HG02981 (cell line): Measurements from ENCODE around the gene OCEL1.
"Not testable (repeated sequence)": the region's sequence is repeated elsewhere in the genome, so short reads cannot be mapped to it uniquely, and the experiment has no call there.

ENCODE experiments used
- ATAC-seq: cut with Tn5 transposase; IDR thresholded peaks from one replicate; pipeline ENCODE4 v1.9.1; 2021; ENCODE audit warnings: mild to moderate bottlenecking, moderate library complexity; ENCODE audit not compliant: unreplicated experiment

Gene OCEL1

DNA sequence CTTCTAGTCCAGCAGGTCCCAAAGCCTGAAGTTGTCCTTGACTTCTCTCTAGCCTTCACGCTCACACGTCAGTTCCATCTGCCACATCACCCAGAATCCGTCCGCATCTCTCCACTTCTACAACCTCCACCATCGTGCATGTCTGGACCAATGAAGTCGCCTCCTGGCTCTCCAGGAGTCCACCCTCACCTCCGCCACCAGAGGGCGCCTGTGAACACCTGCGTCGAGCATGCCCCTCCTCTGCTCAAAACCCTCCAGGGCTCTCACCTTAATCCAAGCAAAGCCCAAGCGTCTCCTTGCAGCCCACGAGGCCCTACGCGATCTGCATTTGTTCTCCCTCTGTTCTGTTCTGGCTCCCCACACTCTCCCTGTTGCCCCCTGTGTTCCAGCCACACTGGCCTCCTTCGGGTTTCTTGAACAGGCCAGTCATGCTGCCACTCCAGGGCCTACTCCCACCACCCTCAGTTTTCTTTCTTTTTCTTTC is 34.9 kb downstream of the OCEL1 start:
- peak; percentile 69 for ATAC-seq

DNA sequence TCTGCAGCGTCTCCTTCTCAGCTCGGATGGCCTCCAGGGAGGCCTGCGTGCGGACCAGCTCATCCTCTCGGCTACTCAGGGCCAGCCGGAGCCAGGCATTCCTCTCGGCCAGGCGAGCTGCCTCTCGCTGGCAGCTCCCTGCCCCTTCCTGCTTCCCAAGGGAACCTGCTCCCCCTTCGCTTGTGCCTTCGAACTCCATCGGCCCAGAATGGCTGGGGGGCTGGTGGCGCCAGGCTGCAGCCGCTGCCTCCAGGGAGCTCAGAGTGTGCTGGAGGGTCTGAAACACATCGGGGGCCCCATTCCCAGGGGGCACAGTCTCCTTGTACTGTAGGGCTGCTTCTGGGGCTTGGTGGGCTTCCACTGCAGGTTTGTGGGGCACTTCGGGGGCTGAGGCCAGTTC is 36.5 kb downstream of the OCEL1 start:
- ATAC-seq, result no peak

- no peak for ATAC-seq
Observed at GRCh38 chr19:17263712-17264640, 38.0 kb downstream of the OCEL1 start.

GRCh38 chr19:17264641-17264979 is 38.6 kb downstream of the OCEL1 start, which contains the start of gene USHBP1:
Gene USHBP1, minus strand, starts transcription at chr19:17264745. Its CDS starts 446 bp downstream, at chr19:17264299.
- no peak for ATAC-seq

DNA sequence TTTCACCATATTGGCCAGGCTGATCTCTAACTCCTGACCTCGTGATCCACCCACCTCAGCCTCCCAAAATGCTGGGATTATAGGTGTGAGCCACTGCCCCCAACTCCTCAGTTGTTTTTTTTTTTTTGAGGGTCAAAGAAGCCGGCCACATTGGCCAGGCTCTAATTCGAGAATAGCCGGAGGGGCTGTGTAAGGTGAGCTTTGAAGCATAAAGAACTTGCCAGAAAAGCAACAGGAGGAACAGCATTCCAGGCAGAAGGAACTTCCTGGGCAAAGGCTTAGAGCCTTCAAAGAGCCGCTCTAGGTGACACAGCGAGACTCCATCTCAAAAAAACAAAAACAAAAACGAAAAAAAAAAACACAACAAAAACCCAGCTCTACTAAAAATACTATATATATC is 40.0 kb downstream of the OCEL1 start:
- no peak for ATAC-seq

DNA sequence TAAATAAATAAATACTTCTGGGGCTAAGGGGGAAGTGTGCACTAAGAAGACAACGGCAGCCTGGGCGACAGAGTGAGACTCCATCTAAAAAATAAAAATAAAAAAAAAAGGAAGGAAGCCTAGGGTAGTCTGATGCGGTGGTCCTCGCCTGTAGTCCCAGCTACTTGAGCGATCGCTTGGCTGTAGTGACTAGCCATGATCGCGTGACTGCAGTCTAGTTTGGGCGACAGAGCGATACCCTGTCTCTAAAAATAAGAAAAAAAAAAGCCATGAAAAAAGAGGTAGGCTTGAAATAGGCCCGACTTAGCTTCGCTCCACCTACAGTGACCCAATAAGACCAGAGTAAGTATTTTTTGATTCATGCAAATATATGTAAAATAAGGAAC is 40.6 kb downstream of the OCEL1 start:
- ATAC-seq, result no peak

GRCh38 chr19:17266975-17267788 is 41.2 kb downstream of the OCEL1 start, which contains the start of gene BABAM1:
Gene BABAM1, plus strand, starts transcription at chr19:17267443. Its CDS starts 1,364 bp downstream, at chr19:17268807.
- peak; percentile 87 for ATAC-seq

DNA sequence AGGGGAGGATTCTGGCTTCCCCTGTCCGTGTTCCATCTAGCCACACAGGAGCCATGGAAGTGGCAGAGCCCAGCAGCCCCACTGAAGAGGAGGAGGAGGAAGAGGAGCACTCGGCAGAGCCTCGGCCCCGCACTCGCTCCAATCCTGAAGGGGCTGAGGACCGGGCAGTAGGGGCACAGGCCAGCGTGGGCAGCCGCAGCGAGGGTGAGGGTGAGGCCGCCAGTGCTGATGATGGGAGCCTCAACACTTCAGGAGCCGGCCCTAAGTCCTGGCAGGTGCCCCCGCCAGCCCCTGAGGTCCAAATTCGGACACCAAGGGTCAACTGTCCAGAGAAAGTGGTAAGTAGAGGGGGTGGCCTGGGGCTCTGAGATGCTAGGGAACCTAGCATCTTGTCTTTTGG is 42.7 kb downstream of the OCEL1 start:
- no peak for ATAC-seq

DNA sequence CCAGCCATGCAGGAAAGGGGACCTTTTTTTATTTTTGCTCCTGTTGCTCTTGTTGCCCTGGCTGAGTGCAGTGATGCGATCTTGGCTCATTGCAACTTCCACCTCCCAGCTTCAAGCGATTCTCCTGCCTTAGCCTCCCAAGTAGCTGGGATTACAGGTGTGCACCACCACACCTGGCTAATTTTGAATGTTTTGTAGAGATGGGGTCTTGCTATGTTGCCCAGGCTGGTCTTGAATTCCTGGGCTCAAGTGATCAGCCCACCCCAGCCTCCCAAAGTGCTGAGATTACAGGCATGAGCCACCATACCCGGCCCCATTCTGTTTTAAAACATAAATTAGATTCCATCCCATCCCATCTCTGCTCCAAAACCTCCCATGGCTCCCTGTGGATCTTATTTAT is 48.9 kb downstream of the OCEL1 start:
- not testable (repeated sequence) for ATAC-seq

DNA sequence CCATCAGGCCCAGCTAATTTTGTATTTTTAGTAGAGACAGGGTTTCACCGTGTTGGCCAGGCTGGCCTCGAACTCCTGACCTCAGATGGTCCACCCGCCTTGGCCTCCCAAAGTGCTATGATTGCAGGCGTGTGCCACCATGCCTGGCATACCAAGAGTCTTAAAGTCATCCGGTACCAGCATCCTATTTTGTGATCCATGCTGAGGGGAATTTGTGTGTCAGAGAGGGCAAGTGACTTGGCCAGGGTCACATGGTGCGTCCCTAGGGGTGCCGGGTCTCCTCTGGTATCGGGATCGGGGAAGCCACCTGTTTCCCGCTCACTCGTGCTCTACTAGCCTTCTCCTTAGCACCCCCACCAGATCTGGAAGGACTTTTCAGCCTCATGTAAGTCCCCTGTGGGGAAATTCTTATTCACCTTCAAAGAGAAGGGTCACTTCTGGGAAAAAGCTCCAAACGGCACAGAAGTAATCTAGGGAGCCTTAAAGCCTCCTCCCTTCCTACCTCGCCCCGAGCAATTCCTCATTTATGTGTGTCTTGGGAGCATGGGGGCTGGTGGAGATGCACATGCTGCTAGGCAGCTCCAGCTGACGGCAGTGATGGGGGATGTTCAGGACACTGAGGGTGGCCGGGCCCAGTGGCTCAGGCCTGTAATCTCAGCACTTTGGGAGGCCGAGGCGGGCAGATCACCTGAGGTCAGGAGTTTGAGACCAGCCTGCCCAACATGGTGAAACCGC is 49.6 kb downstream of the OCEL1 start:
- ATAC-seq, result no peak
